Caco-2 (cell line): Measurements from ENCODE around the gene PCBP4. TPM values are rescaled to one million over a fixed set of nuclear protein-coding genes. Genes with fewer than 3 reads are reported as not detected.

Source experiments
- BruUV-seq: library from RNA; stranded (reverse); fragments of 400-500 nt; replicated peaks from 2 replicates; lab custom pipeline; 2021; lab: Mats Ljungman, UMichigan
- CTCF ChIA-PET: fragments of 300-600 bp; sonication (Branson Sonifier 250); formaldehyde crosslinking; loops from one replicate; lab custom pipeline; 2022; ENCODE audit warnings: antibody characterized with exemption; lab: Charles Lee
- POLR2A ChIA-PET: fragments of 300-600 bp; sonication (Branson Sonifier 250); formaldehyde crosslinking; loops from one replicate; lab custom pipeline; 2022; ENCODE audit warnings: antibody characterized with exemption; lab: Charles Lee
- DNase-seq, 2 experiments: peaks; one replicate each; pipeline versions ENCODE4 v3.0.0 to v3.0.0-alpha.2; 2020 to 2022
- H3K27me3 ChIP-seq: replicated peaks from 2 replicates; pipeline ENCODE4 v1.6.0; 2011; ENCODE audit warnings: low read length; ENCODE audit not compliant: control insufficient read depth, insufficient read depth
- H3K36me3 ChIP-seq: 2 replicates; pipeline ENCODE4 v1.5.1; 2011; ENCODE audit warnings: low read length; ENCODE audit not compliant: control insufficient read depth, insufficient read depth
- H3K4me1 ChIP-seq: fragments of 250-450 bp; sonication (Bioruptor Pico); 2 replicates; pipeline ENCODE4 v1.5.1; 2020; ENCODE audit warnings: mild to moderate bottlenecking
- H3K4me3 ChIP-seq: 2 replicates; pipeline ENCODE4 v1.5.1; 2011; ENCODE audit warnings: low read depth, mild to moderate bottlenecking, control low read depth, low read length
- H3K9me3 ChIP-seq: fragments of 250-450 bp; sonication (Bioruptor Pico); 2 replicates; pipeline ENCODE4 v1.5.1; 2020; ENCODE audit warnings: mild to moderate bottlenecking, moderate library complexity
- H3K27ac Mint-ChIP-seq: one replicate; pipeline ENCODE4 v1.8.0; 2022; ENCODE audit warnings: mixed read lengths; ENCODE audit not compliant: unreplicated experiment
- H3K27me3 Mint-ChIP-seq: one replicate; pipeline ENCODE4 v1.8.0; 2022; ENCODE audit warnings: mixed read lengths; ENCODE audit not compliant: insufficient read depth, unreplicated experiment
- H3K36me3 Mint-ChIP-seq: one replicate; pipeline ENCODE4 v1.8.0; 2022; ENCODE audit warnings: mild to moderate bottlenecking, mixed read lengths; ENCODE audit not compliant: insufficient read depth, unreplicated experiment
- H3K4me1 Mint-ChIP-seq: one replicate; pipeline ENCODE4 v1.8.0; 2022; ENCODE audit warnings: low read depth, mixed read lengths; ENCODE audit not compliant: unreplicated experiment
- H3K4me3 Mint-ChIP-seq: one replicate; pipeline ENCODE4 v1.8.0; 2022; ENCODE audit warnings: mild to moderate bottlenecking, moderate library complexity, mixed read lengths; ENCODE audit not compliant: unreplicated experiment
- H3K9me3 Mint-ChIP-seq: one replicate; pipeline ENCODE4 v1.8.0; 2022; ENCODE audit warnings: mixed read lengths; ENCODE audit not compliant: unreplicated experiment
- CTCF ChIP-seq, 2 experiments: fragments of 200-600 bp in 1 of 2; IDR thresholded peaks; 1 replicate in 1 of 2; 2 replicates in 1 of 2; pipeline versions ENCODE4 v1.5.1 to v1.8.0; 2011 to 2022; ENCODE audit warnings: antibody characterized with exemption in 1 of 2, control low read depth in 1 of 2, inconsistent platforms in 1 of 2, low read depth in 1 of 2, low read length in 1 of 2, mild to moderate bottlenecking in 1 of 2, moderate library complexity in 1 of 2; ENCODE audit not compliant: insufficient read depth in 1 of 2, severe bottlenecking in 1 of 2, unreplicated experiment in 1 of 2
- intact Hi-C: fragments of 100-400 bp; cut with micrococcal nuclease; formaldehyde crosslinking; loops from one replicate; pipeline ENCODE4 v1.10.0; 2022; ENCODE audit not compliant: unreplicated experiment
- total RNA-seq: library from RNA; stranded (reverse); gene quantifications from 2 replicates; pipeline ENCODE4 v1.2.3, GENCODE V29; 2022

PCBP4 gene
- total RNA-seq, 1 experiment from 2014 or later, result 46.5 TPM

- no peak for DNase-seq
- no TSS peak for BruUV-seq
- no peak for TF ChIP-seq CTCF (IDR thresholded peaks at IDR 0.05; ENCODE audit: insufficient read depth in 1 of 2, low read depth in 1 of 2, low read length in 1 of 2, severe bottlenecking in 1 of 2, unreplicated experiment in 1 of 2)
These were observed 23.5 kb downstream of the PCBP4 start for GRCh38 chr3:51943451-51944391.

GRCh38 chr3:51942603-51943450, 24.4 kb downstream of the PCBP4 start:
- intact Hi-C loops, result loop anchor here (1.0 to 2.0 kb wide), 5 partner anchors 24 to 201 kb away; partner anchors contain the start of genes ABHD14B and PCBP4
- ChIA-PET POLR2A (interaction anchor here (0.5 to 2.2 kb wide), 5 partner anchors 30 to 113 kb away, joined by 4 to 15 read pairs (median 5); partner anchors contain the start of genes ABHD14A, ABHD14B, ACY1 and RPL29), CTCF (interaction anchor here (0.6 to 2.7 kb wide), 7 partner anchors 31 to 362 kb away, joined by 3 to 41 read pairs (median 7); partner anchors contain the start of genes ABHD14B, ACY1, DUSP7 and POC1A)
- no TSS peak for BruUV-seq
- Histone ChIP-seq H3K36me3 (no peaks in the 10 kb centered on the region), H3K4me1 (peaks cover 13% of the 10 kb centered on the region), H3K27me3 (no peaks in the 10 kb centered on the region), H3K4me3 (peak overlapping the region; percentile 26), H3K9me3 (no peaks in the 10 kb centered on the region)
- peak overlapping the region; percentile 63 for H3K4me3 Mint-ChIP-seq
- peaks cover 7% of the 10 kb centered on the region for H3K4me1 Mint-ChIP-seq
- H3K36me3 Mint-ChIP-seq, result peaks cover 21% of the 10 kb centered on the region
- no peaks in the 10 kb centered on the region for H3K27me3 Mint-ChIP-seq
- TF ChIP-seq CTCF (IDR thresholded peaks at IDR 0.05; ENCODE audit: insufficient read depth in 1 of 2, low read depth in 1 of 2, low read length in 1 of 2, severe bottlenecking in 1 of 2, unreplicated experiment in 1 of 2), result no peak
- peak overlapping the region; percentile 6 for H3K27ac Mint-ChIP-seq
- H3K9me3 Mint-ChIP-seq, result no peaks in the 10 kb centered on the region
- DNase-seq, result peak; percentile 7 to 39

More at GRCh38 chr3:51943451-51944391, 23.5 kb downstream of the PCBP4 start:
- no peaks in the 10 kb centered on the region for H3K36me3 ChIP-seq
- intact Hi-C loops, result loop anchor here (2.0 kb wide), 1 partner anchor 53 kb away; no protein-coding TSS in a partner anchor
- Mint-ChIP-seq H3K27ac (peak overlapping the region; percentile 42), H3K9me3 (no peaks in the 10 kb centered on the region), H3K4me1 (peaks cover 7% of the 10 kb centered on the region), H3K27me3 (no peaks in the 10 kb centered on the region), H3K36me3 (peaks cover 13% of the 10 kb centered on the region), H3K4me3 (no peak overlapping the region)
- H3K9me3 ChIP-seq, result no peaks in the 10 kb centered on the region
- no peak overlapping the region for H3K4me3 ChIP-seq
- H3K27me3 ChIP-seq, result no peaks in the 10 kb centered on the region
- CTCF ChIA-PET, result interaction anchor here (0.6 to 2.4 kb wide), 2 partner anchors 39 to 363 kb away, joined by 3 to 41 read pairs; partner anchors contain the start of gene ACY1
- POLR2A ChIA-PET, result interaction anchor here (0.9 kb wide), 1 partner anchor 52 kb away, joined by 4 read pairs; the partner anchor contains the start of gene RPL29
- peaks cover 13% of the 10 kb centered on the region for H3K4me1 ChIP-seq
